HG03066 (cell line): ENCODE results near the gene C11orf21.

Source experiments
- ATAC-seq: cut with Tn5 transposase; IDR thresholded peaks from one replicate; pipeline ENCODE4 v1.9.1; 2021; ENCODE audit warnings: low read depth; ENCODE audit not compliant: unreplicated experiment

The C11orf21 gene

DNA sequence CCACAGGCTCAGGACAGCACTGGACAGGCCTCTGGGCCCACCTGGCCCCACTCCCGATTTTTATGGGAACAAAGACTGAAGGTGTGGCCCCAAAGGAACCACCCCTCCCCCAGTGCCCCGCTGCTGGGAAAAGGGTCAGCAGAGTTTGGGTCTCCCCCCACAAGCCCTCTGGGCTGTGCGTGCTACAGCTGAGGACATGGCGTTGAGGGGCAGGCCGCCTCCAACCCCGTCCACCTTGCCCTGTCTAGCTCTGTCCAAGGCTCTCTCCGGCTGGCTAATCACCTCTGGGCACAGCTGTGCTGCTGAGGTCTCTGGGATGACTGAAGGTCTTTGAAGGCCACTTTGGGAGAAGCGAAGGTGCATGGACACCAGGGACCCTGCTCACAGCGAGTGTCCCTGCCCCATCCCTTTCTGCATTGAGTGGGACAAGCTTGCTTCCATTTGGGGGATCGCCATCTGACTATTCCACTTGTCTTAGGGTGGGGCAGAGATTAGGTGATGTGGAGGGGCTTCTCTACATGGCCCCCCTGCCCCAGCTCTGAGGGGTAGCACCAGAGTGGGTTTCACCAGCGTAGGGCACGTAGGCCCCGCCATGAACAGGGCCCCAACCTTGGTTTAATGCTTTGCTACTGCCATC is 37.9 kb downstream of the C11orf21 start:
- ATAC-seq, result no peak

DNA sequence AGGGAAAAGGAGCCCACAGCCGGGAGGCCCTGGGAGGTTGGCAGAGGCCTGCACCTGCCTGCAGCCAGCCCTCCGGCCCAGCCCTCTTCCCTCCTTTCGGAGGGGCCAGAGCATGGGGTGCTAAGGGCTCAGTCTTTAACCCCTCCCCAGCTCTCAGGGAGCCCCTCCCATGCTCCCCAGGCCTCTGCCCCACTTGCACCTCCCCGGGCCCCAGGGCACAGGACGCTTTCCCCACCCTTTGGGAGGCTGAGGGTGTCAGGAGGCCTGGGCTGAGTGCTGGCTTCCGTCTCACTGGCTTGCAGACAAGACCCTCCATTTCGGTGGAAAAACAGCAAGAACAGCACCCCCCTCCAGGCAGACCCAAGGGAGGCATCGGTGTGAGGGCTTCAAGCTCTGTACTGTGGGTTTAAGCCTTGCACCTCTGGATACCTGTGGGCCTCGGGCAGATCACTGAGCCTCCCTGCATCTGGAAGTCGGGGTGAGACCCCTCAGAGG is 38.6 kb downstream of the C11orf21 start:
- no peak for ATAC-seq

DNA sequence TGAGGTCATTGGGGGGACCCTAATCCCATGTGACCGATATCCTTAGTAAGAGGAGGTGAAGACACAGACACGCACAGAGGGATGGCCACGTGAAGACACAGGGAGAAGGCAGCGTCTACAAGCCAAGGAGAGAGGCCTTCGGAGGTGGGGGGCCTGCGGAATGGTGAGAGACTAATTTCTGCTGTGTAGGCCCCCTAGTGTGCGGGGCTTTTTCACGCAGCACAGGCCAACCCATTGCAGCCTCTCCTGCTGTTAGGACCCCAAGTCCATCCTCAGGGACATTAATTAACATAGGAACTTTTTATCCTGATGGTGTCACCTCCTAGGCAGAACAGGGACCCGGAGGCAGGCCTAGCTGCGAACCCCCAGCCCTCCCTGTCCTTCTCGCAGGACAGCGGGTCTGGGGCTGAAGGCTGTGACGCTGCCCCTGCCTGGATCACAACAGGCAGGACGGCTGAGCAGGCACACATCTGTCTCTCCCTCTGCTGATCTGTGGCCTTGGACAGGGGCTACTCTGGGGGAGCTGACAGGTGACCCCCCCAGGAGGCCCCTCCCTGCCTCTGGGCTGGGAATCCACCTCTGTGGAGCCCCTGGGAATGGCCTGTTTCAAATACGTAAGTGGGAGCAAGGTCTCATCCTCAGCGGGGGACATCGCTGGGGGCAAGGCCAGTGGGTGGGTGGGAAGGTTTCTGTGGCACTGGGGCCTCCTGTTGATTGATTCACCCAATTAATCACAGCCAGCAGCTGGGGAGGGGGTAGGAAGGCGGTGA is 39.2 kb downstream of the C11orf21 start:
- ATAC-seq, result no peak

DNA sequence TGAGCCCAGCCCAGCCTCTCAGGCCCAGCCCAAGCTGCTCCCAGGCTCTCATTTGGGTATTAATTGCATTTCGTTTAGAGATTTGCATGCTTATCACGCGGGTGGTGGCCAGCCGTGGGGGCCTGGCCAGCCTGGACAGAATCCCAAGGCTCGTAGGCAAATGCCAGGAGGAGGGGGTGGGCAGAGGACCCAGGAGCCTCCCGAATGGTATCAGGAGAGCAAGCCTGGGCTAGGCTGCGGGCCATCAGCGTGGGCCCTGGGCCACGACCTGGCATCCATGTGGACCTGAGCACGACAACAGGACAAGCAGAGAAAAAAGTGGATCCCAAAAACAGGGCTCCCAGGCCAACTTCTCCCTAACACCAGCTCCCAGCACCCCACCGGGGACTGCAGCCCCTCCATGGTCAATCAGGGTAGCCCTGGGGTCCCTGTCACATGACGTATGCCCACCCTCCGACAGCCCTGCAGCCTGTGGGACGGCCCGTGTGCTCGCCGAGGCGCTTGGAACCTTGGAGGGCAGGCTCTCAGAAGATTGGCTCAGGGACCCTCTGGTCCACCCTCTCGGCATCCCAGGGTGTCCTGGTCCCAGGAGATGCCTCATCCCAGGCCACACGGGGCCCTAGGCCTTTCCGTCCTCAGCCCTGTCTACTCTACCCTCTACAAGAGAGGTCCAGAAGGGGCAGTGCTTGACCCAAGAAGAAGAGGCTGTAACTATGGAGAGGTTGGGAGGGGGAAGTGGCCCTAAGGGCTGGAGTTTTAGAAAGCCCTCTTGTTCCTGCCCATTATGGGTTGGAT is 40.1 kb downstream of the C11orf21 start:
- ATAC-seq, result no peak

DNA sequence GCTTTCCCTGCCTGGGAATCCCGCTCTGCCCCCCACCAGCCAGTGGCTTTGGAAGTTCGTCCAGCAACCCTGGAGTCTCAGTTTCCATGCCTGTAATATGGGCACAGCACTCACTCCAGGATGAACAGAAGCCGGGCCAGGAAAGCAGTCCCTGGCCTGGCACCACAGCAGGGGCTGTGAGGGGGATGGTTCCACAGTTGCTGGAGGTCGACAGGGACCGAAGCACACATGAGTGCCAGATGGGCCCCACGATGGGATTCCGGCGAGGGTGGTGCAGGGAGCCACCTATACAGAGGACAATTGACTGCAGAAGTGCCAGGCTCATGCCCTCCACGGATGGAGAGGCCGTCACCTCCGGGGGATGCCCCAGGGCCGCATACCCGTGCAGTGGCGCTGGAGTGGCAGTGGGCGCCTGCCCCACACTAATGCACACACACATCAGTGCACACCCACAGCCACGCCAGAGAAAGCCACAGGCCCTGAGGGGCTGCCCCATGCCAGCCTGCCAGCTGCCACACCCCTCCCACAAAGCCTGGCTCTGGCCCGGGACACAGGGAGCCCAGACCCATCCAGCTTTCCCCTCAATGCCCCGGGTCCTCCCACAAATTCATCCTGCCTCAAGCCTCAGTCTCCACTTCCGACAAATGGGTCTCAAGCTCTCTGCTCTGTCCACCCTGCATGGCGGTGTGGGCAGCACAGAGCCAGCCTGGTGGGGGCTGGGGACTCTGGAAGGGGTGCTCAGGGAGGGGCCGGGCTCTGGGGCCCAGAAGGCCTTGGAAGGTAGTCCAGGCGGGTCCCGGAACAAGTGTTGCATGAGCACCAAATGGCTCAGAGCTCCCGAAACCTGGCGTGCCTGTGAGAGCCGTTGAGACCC is 41.0 kb downstream of the C11orf21 start:
- ATAC-seq, result no peak

DNA sequence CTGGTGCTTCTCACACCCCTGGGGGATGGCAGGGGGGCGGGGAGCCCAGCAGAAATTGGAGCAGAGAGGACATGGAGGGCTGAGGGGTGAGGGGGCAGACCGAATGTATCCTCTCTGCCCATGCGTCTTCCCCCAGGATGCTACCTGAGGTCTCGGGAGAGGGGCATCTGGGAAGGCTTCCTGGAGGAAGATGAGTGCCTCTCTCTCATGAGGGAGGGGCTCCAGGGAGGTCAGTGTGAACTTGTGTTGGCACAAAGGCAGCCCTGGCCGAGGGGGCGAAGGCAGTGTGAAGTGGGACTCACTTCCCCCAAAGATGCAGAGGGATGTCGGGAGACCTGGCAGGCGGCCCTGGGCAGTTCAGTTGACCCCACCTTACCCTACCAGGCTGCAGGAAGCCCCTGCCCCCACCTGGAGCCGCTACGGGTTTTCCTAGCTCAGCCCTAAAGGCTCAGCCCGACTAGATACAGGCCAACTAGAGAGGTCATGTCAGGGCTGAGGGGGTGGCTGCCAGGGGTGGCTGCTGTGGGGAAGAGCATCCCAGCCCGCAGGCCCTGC is 41.7 kb downstream of the C11orf21 start:
- no peak for ATAC-seq

DNA sequence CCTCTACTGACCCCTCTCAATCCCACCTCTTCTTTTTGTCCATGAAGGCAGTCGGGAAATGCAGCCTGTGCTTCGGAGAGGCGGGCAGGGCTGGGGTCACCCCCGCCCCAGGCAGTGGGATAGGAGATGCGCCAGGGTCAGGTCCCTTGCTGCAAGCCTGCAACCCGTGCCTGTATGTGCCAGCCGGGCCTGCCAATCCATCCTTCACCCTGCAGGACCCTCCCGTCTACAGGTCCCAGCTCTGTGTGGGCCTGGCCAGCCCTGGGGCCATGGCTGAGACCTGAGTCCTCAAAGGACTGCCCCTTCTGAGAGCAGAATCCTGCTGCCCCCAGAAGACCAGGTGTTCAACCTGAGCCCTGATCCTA is 42.3 kb downstream of the C11orf21 start:
- no peak for ATAC-seq

DNA sequence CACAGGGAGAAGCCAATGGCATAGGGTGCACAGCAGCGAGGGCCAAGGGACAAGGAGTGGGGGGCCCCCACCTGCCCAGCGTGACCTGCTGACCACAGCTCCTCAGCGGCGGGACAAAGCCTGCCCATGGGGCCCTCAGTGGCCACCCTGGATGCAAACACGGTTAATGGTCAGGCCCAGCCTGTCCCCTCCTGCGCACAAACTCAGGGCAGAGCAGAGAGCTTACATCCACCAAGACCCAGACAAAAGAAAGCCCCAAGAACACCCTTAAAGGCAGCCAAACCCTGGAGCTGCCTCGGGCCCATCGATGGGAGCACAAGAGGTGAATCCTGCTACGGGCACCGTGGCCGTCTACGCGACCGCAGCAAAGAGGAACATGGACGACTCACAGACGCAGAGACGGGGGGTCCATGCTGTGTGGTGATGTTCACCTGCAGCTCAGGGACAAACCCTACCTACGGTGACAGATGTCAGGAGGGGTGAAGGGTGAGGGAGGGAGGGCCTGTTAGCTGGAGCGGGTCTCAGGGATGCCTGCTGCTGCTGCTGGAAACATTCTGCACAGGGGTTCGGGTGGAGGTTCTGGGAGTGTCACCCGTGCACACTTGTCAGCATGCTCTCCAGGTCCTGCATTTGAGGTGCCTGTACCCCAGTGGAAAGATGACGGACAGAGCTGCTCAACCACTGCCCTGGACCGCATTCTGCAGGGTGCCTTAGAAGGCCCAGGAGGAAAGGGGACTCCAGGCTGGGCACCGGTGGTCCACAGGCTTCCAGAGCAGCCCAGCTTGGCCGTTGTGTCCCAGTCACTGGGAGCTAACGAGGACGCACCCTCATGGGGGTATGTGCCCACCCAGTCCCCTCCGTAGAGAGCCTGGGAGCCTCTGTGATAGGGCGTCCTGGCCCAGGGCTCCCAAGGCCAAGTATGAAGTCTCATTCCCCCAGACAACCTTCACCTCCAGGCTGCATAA is 42.9 kb downstream of the C11orf21 start:
- no peak for ATAC-seq

DNA sequence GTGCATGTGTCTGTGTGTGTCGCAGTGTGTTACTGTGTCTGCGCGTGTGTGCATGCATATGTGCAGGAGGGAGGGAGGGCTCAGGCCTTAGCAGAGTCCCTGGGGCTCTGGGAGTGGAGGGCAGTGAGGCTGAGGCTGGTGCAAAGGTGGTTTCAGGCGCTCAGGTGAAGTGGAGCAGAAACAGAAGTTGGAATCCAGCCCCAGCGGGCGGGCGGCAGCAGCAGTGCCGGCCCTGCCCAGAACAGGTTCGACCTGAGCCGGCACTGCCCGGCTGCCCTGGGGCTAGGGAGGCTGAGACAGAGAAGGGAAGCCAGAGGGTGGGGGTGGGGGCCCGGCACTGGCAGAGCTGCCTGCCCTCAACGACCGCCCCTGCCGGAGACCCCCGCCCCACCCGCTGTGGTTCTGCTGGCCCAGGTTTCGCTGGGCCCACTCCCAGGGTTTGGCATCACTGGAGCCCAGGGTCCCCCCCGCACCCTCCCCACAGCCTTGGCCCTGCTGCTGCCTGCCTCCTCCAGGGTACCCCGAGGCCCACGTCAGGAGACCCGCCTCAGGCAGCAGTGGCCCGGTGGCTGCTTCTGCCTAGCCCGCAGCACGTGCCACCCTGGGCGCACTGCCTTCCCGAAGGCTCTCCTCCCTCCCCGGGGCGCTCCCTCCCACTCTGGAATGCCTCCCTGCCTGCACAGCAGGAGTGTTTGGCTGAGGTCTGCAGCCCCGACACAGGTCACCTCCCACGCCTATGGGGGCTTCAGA is 44.6 kb downstream of the C11orf21 start:
- ATAC-seq, result no peak

DNA sequence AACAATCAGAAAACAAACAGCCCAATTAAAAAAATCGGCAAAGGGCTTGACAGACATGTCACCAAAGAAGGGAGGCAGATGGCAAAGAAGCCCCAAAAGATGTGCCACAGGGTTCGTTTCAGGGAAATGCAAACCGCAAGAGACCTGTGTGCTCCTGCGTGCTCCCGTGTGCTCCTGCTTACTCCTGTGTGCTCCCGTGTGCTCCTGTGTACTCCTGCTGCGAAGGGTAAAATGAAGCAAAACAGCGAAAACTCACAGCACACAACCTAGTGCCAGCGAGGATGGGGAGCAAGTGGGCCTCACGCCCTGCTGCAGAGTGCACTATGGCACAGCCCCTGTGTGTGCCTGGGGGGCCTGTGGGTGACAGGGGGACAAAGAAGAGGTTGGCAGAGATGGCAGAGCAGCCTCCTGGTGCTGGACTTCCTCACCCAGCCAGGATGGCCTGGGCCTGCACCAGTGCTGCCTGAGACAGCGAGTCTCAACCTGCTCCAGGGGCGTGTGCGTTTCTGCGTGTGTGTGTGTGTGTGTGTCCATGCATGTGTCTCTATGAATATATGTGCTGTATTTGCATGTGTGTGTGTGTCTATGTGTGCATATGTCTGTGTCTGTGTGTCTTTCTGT is 45.3 kb downstream of the C11orf21 start:
- ATAC-seq, result no peak

DNA sequence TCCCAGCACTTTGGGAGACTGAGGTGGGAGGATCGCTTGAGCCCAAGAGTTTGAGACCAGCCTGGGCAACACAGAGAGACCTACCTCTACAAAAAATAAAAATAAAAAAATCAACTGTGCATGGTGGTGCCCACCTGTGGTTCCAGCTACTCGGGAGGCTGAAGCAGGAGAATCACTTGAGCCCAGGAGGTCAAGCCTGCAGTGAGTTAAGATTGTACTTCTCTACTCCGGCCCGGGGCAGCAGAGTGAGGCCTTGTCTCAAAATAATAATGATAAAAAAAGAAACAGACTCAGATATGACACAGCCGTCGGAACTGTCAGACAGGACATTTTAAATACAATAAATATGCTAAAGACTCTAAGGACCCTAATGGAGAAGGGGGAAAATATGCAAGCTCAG is 49.7 kb downstream of the C11orf21 start:
- no peak for ATAC-seq

DNA sequence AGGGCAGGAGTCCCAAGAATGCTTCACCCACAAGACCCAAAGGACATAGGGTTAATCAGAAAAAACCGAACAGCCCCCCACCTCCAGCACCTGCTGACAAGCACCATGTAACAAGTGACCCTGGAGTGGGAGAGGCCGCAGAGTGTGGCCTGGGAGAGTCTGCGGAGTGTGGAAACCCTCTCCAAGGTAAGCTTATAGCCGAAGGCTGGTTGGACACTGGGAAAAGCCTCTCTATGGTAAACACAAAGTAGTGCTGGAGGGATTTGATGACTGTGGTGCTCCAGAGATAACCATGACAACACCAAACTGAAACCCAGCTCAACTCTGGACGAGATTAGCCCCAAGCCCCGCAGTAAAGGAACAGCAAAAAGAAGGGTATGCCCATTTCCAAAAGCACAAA is 50.6 kb downstream of the C11orf21 start:
- no peak for ATAC-seq

DNA sequence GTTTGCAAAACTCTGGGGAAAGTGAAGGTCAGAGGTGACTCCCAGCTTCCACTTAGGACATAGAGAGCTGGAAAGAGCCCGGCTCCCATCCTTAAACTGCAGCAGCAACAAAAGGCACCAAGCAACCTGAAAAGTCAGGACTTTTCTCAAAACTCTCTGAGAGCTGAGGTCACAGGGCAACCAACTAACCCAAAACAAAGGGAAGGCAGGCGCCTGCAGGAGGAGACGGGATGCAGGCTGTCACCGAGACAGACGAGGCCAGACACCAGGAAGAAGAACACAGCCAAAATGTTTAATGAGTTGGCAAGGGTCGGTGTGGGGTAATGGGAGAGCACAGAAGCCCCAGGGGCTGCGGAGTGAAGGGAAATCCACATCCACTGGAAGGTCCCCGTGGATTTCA is 51.2 kb downstream of the C11orf21 start:
- ATAC-seq, result no peak

DNA sequence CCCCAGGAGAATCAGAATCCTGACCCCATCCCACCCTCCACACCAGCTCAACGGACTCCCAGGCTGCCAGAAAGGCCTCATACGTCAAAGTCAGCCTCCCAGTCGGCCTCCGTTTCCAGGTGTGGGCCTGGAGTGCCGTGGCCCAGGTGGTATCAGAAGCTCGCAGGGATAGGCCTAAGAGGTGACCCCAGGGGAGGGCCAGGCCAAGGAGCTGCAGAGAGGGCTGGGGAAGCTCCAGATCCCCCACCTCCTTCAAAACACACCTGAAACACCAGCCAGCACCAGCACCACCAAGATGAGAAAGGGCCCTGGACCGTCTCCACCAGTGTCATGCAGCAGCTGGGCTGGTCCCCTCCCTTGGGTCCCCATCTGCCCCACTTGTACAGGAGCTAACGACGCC is 51.7 kb downstream of the C11orf21 start:
- no peak for ATAC-seq

DNA sequence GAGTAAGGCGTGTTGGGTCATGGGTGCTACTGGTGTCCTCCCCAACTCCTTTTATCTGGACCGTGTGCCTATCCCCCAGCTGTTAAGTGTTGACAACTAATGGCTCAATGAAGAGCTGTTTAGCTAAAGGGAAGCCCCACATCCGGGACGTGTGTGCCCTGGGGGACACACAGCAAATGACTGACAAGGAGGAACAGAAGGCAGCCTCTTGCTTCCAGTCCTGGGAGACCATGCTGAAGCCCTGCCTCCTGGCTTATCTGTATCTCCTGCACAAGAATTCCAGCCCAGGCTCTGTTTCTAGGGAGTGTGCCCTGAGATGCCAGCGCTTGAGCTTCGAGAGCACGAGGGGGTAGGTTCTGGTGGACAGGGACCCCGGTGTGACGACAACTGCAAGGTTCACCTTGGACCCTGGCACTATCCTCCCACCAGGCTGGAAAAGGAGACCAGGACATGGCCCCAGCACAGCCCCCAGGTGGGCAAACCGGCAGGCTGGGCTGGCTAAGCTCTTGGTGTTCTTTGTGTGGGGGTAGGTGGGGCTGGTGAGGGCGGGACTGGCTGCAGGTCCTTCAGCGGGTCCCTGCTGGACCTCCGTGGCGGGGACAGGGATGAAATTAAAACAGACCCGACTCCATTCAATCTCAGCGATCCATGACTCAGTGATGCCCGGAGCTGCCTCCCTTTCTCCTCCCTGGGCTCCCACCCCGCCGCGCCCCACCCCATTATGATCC is 52.4 kb downstream of the C11orf21 start:
- no peak for ATAC-seq

DNA sequence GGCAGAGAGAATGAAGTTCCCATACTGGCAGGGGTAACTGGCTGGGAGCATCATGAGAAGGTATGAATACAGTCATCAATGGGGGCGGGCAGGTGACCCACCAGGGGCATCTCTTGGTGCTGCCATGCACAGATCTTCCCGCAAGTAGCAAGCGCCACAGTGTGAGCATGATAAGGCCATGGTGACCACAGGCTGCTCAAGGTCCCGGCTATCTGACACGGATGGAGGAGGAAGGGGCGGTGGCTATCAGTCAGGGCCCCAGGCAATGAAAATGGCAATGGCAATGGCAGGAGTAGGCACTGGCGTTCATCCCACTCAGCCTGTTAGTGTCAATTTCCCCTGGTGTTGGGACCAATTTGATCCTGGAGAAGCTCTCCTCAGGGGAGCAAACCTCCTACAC is 53.0 kb downstream of the C11orf21 start:
- ATAC-seq, result no peak

DNA sequence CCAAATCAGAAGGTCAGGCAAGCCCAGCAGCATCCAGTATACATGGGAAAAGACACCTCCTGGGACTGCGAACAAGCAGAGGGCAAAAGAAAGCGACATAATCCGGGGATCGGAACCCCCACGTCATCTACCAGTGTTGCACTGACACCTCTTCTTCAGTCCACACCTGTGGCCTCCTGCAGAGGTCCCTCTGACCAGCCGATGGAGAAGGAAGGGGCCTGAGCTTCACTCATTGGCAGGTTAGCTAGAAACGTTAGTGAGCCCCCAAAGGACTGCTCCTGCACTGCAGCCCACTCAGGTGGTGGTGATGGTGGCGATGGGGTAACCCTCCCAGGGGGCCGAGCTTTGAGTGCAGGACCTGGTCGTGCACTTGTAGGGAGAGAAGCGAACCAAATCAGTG is 53.5 kb downstream of the C11orf21 start:
- no peak for ATAC-seq
